Fibroblast of skin of right biceps (primary cell): Measurements from ENCODE around the gene TUBA1A.
"Not testable (repeated sequence)": the region's sequence is repeated elsewhere in the genome, so short reads cannot be mapped to it uniquely, and the experiment has no call there.

Source experiments
- DNase-seq: peaks from one replicate; pipeline ENCODE4 v3.0.0-alpha.2; 2013

TUBA1A gene

GRCh38 chr12:49188916-49189367 lies at the start of gene TUBA1A:
TSS of gene TUBA1A (minus strand) at chr12:49189080. CDS start at chr12:49188979, 101 bp downstream.
- peak; percentile 100 for DNase-seq

- no peak for DNase-seq
Observed at GRCh38 chr12:49236423-49236822, 47.5 kb upstream of the TUBA1A start.

- no peak for DNase-seq
Observed at GRCh38 chr12:49233842-49234526, 45.1 kb upstream of the TUBA1A start.

GRCh38 chr12:49232940-49233841 lies 44.3 kb upstream of the TUBA1A start:
- DNase-seq = peak; percentile 67

GRCh38 chr12:49231878-49232655 lies 43.2 kb upstream of the TUBA1A start:
- no peak for DNase-seq

GRCh38 chr12:49230805-49231194 lies 41.9 kb upstream of the TUBA1A start:
- no peak for DNase-seq

- DNase-seq = no peak
Observed at GRCh38 chr12:49230176-49230804, 41.4 kb upstream of the TUBA1A start.

- no peak for DNase-seq
Observed at GRCh38 chr12:49228653-49229052, 39.8 kb upstream of the TUBA1A start.

- DNase-seq = no peak
Observed at GRCh38 chr12:49227713-49228112, 38.8 kb upstream of the TUBA1A start.

- peak; percentile 59 for DNase-seq
Observed at GRCh38 chr12:49225576-49226166, 36.8 kb upstream of the TUBA1A start.

GRCh38 chr12:49223590-49224369 lies 34.9 kb upstream of the TUBA1A start:
- no peak for DNase-seq

- no peak for DNase-seq
Observed at GRCh38 chr12:49223122-49223521, 34.2 kb upstream of the TUBA1A start.

- no peak for DNase-seq
Observed at GRCh38 chr12:49220972-49221371, 32.1 kb upstream of the TUBA1A start.

- no peak for DNase-seq
Observed at GRCh38 chr12:49219417-49220026, 30.6 kb upstream of the TUBA1A start.

GRCh38 chr12:49212572-49212971 lies 23.7 kb upstream of the TUBA1A start:
- no peak for DNase-seq

GRCh38 chr12:49210703-49211102 lies 21.8 kb upstream of the TUBA1A start:
- DNase-seq = not testable (repeated sequence)

- DNase-seq = no peak
Observed at GRCh38 chr12:49208676-49209075, 19.8 kb upstream of the TUBA1A start.

GRCh38 chr12:49208146-49208545 lies 19.3 kb upstream of the TUBA1A start:
- no peak for DNase-seq

- DNase-seq = no peak
Observed at GRCh38 chr12:49206389-49206788, 17.5 kb upstream of the TUBA1A start.

- peak; percentile 75 for DNase-seq
Observed at GRCh38 chr12:49201595-49202295, 12.9 kb upstream of the TUBA1A start.
